ENCODE measurements around the gene PHOSPHO2.

DNA sequence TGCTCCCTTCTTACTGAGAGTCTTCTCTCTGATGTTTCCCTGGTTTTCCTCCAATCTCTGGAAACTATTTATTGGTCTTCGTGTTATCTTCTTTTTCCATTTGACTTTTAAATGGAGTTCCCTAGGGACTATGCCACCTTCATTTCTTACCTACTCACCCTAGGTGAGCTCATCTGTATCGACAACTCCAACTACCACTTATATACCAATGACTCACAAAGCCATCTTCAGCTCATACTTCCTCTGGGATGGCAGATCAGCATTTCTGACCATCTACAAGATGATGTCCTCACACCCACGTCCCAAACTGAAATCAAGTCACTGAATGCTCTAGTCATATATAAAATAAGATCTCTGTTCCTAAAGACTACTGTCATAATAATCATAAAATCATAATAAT, 40.6 kb upstream of the PHOSPHO2 start:
- TF ChIP-seq, protein P1, sequence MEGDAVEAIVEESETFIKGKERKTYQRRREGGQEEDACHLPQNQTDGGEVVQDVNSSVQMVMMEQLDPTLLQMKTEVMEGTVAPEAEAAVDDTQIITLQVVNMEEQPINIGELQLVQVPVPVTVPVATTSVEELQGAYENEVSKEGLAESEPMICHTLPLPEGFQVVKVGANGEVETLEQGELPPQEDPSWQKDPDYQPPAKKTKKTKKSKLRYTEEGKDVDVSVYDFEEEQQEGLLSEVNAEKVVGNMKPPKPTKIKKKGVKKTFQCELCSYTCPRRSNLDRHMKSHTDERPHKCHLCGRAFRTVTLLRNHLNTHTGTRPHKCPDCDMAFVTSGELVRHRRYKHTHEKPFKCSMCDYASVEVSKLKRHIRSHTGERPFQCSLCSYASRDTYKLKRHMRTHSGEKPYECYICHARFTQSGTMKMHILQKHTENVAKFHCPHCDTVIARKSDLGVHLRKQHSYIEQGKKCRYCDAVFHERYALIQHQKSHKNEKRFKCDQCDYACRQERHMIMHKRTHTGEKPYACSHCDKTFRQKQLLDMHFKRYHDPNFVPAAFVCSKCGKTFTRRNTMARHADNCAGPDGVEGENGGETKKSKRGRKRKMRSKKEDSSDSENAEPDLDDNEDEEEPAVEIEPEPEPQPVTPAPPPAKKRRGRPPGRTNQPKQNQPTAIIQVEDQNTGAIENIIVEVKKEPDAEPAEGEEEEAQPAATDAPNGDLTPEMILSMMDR (IDR thresholded peaks at IDR 0.05) = no peak
- TF ChIP-seq POLR2A (IDR thresholded peaks at IDR 0.05) = no peak
- no peak for TF ChIP-seq POLR2AphosphoS5 (IDR thresholded peaks at IDR 0.05)

All from stomach (tissue), 4 donors.